HG03175 (cell line): ENCODE measurements around the gene NOTCH4.
"Not testable (repeated sequence)": the region's sequence is repeated elsewhere in the genome, so short reads cannot be mapped to it uniquely, and the experiment has no call there.

Experiments
- ATAC-seq: cut with Tn5 transposase; IDR thresholded peaks from one replicate; pipeline ENCODE4 v1.9.1; 2021; ENCODE audit warnings: mild to moderate bottlenecking, moderate library complexity; ENCODE audit not compliant: unreplicated experiment

NOTCH4 gene

GRCh38 chr6:32194825-32195651, 28.8 kb downstream of the NOTCH4 start:
- ATAC-seq: no peak

- ATAC-seq: no peak
Measured at GRCh38 chr6:32194388-32194787, 29.5 kb downstream of the NOTCH4 start.

- ATAC-seq: not testable (repeated sequence)
Measured at GRCh38 chr6:32193096-32193495, 30.8 kb downstream of the NOTCH4 start.

GRCh38 chr6:32192608-32193039, 31.2 kb downstream of the NOTCH4 start, which contains the start of gene GPSM3:
Gene GPSM3, minus strand, starts transcription at chr6:32192643. Its CDS starts 130 bp downstream, at chr6:32192513.
- ATAC-seq: no peak

GRCh38 chr6:32191696-32192607, 31.9 kb downstream of the NOTCH4 start:
- no peak for ATAC-seq

- ATAC-seq: no peak
Measured at GRCh38 chr6:32190911-32191677, 32.8 kb downstream of the NOTCH4 start.

- peak; percentile 41 for ATAC-seq
Measured at GRCh38 chr6:32190054-32190851, 33.6 kb downstream of the NOTCH4 start, which contains the start of gene PBX2. Gene PBX2, minus strand, starts transcription at chr6:32190202. Its CDS starts 287 bp downstream, at chr6:32189915.

- no peak for ATAC-seq
Measured at GRCh38 chr6:32189742-32190053, 34.2 kb downstream of the NOTCH4 start.

GRCh38 chr6:32189069-32189741, 34.7 kb downstream of the NOTCH4 start:
- no peak for ATAC-seq

GRCh38 chr6:32188381-32189068, 35.3 kb downstream of the NOTCH4 start:
- ATAC-seq: no peak

- ATAC-seq: not testable (repeated sequence)
Measured at GRCh38 chr6:32187725-32188380, 36.0 kb downstream of the NOTCH4 start.

- no peak for ATAC-seq
Measured at GRCh38 chr6:32187009-32187709, 36.7 kb downstream of the NOTCH4 start.

GRCh38 chr6:32186151-32186840, 37.6 kb downstream of the NOTCH4 start:
- not testable (repeated sequence) for ATAC-seq

GRCh38 chr6:32185681-32186131, 38.2 kb downstream of the NOTCH4 start:
- ATAC-seq: not testable (repeated sequence)

- no peak for ATAC-seq
Measured at GRCh38 chr6:32184084-32184640, 39.7 kb downstream of the NOTCH4 start, which contains the start of gene AGER. Gene AGER, minus strand, starts transcription at chr6:32184253. Its CDS starts 31 bp downstream, at chr6:32184222.

GRCh38 chr6:32183483-32184083, 40.3 kb downstream of the NOTCH4 start:
- no peak for ATAC-seq
